H4 (cell line): ENCODE data around the gene ABCA10. TPM values are rescaled to one million over a fixed set of nuclear protein-coding genes. Genes with fewer than 3 reads are reported as not detected.
A peak's percentile ranks its signal among the peaks of the same experiment; 100 is the strongest.
"Not testable (repeated sequence)": the region's sequence is repeated elsewhere in the genome, so short reads cannot be mapped to it uniquely, and the experiment has no call there.

ENCODE experiments used
- DNase-seq: peaks from one replicate; pipeline ENCODE4 v3.0.0-alpha.2; 2015; ENCODE audit warnings: low spot score
- total RNA-seq: library from RNA; depleted of rRNA; stranded (reverse); fragments of >200 nt; shearing (Covaris generic); gene quantifications from 2 replicates; pipeline ENCODE4 v1.2.3, GENCODE V29; 2014

ABCA10 gene
- total RNA-seq, 1 experiment from 2014 or later: 1.8 TPM

DNA sequence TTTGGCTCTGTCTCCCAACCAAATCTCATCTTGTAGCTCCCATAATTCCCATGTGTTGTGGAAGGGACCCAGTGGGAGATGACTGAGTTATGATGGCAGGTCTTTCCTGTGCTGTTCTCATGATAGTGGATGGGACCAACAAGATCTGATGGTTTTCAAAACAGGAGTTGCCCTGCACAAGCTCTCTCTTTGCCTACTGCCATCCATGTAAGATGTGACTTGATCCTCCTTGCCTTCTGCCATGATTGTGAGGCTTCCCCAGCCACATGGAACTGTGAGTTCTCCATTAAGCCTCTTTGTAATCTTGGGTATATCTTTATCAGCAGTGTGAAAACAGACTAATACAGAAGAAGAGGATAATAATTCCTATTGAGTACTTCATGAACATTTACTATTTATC lies 60.0 kb downstream of the ABCA10 start:
- not testable (repeated sequence) for DNase-seq

DNA sequence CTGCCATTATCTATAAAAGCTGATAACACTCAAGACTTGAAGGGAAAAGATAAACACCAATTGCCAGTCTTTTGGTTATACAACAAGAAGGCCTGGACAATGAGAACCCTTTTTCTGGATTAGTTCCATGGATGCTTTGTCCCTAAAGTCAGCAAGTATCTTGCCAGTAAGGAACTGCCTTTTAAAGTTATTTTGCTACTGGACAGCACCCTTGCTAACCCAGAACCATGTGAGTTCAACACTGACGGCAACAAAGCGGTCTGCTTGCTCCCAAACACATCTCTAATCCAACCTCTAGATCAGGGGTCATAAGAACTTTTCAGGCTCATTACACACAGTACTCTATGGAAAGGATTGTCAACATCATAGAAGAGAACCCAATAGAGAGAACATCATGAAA lies 61.7 kb downstream of the ABCA10 start:
- DNase-seq: no peak

- no peak for DNase-seq
These were observed 64.4 kb downstream of the ABCA10 start for GRCh38 chr17:69164206-69164605.

DNA sequence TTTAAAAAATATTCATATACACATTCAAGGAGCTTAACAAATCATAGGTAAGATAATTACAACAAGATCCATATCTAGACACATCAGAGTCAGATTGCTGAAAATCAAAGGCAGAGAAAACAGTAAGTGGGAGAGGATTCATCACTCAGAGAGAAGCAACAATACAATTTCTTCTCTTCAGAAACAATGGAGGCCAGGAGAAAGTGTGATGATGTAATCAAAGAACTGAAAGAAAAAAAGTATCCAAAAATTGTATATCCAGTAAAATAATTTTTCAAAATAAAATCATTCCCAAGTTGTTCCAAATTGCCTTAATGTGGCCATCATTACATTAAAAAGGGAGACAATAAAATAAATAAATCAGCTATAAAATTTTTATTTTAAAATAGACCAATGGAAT lies 69.2 kb downstream of the ABCA10 start:
- DNase-seq: no peak

DNA sequence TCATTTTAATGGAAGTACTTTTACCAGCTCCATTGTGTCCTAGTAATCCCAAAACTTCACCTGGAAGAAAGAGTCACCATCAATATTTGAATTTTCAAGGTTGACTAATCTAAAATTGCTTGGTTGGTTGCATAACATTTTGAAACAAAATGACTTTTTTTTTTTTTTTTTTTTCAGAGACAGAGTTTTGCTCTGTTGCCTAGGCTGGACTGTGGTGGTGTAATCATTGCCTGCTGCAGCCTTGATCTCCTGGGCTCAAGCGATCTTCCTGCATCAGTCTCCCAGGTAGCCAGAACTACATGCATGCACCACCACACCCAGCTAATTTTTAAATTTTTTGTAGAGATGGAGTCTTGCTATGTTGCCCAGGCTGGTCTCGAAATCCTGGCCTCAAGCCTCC lies 74.4 kb downstream of the ABCA10 start:
- DNase-seq: no peak

GRCh38 chr17:69150333-69150732 lies 78.3 kb downstream of the ABCA10 start:
- DNase-seq: no peak

- DNase-seq: no peak
These were observed 81.2 kb downstream of the ABCA10 start for GRCh38 chr17:69147460-69147859.

DNA sequence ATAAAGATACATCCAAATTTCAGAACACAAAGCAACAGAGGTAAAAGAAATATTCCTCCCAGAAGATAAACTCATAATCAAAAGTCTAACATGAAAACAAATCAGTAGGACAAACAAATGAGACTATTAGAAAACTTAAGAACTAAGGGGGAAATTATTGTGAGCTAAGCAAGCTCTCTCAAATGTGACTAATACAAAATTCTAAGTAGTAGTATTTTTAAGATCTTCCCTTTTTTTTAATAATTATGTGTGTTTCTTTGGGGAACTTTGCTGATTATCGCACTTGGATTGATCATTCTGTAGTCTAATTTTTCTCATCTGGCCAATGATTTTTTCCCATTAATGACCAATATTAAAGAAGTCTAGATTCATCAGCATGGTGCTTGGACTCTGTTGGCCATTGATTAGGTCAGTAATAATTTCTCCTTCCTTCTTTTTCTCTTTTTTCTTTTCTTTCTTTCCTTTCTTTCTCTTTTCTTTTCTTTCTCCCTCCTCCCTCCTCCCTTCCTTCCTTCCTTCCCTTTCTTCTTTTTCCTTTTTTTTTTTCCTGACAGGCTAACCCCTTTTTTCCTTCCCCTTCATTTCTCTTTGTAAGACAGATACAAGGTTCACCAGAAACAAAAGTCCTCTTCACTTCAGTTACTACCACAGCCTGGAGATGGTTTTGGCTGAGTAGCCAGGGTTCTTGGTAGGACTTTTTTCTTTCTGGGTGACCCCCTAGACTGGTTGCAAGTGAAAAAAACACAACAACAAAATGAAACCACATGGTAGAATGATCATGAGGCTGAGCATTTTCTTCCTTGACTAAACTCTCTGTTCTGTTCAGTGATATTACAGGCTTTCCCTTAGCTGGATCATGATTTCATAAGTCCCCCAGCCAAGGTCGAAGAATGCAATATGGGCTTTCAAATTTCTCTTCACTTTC lies 84.0 kb downstream of the ABCA10 start:
- no peak for DNase-seq

DNA sequence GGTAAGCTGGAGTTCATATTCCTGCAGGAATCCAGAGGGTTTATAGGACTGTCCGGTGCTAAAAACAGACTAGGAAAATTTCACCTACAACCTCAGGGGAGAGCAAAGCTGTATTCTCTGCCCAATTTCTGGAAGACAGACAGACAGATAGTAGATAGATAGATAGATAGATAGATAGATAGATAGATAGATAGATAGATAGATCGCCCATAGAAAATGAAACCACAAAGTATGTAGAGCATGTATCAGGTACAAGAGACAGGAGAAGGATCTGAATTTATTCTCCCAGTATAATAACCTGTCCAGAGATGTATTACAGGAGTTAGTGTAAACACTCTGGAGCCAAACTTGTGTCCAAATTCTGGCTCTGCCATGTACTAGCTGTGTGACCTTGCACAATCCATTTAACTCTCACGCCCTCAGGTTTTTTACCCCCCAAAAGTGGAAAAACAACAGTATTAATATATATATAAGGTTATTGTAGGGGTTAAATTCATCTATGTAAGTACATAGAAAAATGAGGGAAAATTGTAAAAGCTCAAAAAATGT lies 84.9 kb downstream of the ABCA10 start:
- DNase-seq: no peak

- DNase-seq: no peak
These were observed 85.5 kb downstream of the ABCA10 start for GRCh38 chr17:69143151-69143550.

DNA sequence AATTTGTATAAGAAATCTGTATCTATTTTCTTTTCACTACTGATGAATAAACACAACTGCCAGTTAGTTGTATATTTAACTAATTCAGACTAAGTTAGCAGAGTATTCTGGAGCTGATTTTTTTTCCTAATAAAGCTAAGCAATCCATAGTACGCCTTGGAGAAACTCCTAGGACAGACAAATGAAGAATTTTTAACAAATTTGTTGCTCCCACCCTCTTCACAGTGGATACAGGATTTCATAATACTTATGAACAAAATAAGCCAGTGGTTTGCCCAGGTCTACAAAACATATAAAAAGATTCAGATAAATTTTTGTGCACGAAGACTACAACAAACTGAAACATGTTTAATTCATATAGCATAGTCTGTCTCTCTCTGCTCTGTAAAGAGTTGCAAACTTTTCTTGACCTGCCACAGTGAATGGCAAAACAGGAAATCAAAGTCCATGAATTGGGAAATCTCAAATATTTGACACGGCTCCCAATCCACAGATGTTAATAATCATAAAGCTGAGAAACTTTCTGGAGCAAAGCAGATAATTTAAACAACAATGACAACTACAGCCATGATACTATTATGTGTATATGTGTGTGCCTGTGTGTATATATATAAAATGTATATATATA lies 86.3 kb downstream of the ABCA10 start:
- no peak for DNase-seq

GRCh38 chr17:69141431-69142174 lies 87.0 kb downstream of the ABCA10 start, which contains the start of gene ABCA6:
TSS of gene ABCA6 (minus strand) at chr17:69141895. CDS start at chr17:69140703, 1,192 bp downstream.
- peak; percentile 36 for DNase-seq

- DNase-seq: no peak
These were observed 94.5 kb downstream of the ABCA10 start for GRCh38 chr17:69134112-69134511.

DNA sequence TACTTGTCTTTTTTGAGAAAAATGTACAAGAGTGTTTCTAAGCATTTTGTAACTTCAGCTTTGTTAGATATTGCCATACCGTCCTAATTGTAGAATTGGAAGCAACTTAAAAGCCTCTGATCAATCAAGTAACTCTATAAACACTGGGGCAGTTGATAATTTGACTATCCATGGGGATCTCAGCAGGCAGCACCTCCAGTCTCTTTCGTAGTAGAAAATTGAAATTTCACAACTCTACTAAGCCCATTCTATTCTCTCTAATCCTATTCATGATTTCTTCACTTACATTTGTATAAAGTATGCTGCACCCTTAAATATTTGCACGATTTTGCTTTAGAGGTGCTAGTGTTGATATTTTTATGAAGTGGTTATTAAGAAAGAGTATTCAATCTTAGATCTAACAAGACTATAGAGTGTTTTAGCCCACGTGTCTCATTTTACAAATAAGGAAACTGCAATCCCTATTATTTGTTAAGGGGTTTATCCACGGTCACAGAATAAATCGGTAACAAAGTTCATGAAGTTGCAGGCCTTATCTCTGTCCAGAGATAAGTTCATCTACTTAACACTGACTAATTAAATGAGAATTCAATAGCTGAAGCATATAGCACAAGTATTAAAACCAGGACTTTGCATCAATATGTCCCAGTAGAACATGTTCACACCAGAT lies 97.9 kb downstream of the ABCA10 start:
- DNase-seq: no peak

DNA sequence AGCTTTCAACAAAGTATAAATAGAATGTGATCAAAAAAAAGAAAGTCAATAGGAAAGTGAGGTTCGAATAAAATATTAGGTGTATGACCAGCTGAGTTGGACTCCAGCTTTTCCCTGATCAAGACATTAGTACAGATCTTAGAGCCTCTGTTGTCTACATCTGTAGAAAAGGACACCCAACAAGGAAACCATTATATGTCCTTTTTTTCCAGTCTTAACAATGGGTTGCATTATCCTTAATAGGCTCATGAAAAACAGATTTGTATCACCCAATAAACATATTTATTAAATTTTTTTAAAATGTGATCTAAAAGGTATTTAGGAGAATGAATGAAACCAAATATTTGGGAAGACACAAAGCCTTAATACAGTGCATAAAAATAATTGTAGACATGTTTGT lies 105.0 kb downstream of the ABCA10 start:
- no peak for DNase-seq

GRCh38 chr17:69122065-69122464 lies 106.6 kb downstream of the ABCA10 start:
- DNase-seq: no peak

DNA sequence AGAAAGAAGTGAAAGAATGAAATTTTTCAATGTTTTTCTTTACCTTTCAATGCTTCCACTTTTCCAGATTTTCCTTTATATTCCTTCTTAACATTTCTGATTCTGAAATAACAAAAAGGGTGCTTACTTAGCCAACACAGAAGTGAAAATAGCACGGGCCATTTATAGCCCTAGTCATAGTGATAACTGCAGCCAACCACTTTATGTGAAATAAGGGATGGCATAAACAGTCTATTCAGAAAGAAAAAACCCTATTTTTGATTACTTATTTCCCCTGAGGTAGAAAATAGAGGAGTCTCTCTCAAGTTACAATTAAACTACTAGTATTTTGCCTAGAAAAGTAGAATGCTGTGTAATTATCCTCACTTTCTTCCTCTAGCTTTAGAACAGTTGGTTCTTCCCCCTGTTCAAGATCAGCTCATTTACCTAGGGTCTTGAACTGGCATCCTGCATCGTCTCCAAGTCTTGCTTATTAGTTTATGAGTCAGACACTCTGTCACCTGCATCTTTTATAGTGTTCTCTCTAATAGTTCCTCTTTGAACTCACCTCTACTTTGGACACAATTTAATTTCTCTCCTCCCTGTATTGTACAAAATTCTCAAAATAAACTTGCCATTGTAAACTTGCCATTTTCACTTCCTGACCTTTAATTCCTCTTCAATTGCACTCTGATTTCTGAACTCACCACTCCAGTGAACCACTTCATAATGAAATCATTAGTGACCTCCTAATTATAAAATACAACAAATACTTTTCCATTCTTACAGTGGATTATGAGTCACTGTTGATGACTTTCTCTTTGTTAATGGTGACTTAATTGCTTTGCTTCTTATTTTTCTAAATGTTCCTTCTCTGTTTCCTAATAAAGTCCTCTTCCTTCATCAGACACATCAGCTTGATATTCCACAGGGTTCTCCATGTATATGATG lies 110.5 kb downstream of the ABCA10 start:
- DNase-seq: no peak

- DNase-seq: no peak
These were observed 116.8 kb downstream of the ABCA10 start for GRCh38 chr17:69111794-69112193.

DNA sequence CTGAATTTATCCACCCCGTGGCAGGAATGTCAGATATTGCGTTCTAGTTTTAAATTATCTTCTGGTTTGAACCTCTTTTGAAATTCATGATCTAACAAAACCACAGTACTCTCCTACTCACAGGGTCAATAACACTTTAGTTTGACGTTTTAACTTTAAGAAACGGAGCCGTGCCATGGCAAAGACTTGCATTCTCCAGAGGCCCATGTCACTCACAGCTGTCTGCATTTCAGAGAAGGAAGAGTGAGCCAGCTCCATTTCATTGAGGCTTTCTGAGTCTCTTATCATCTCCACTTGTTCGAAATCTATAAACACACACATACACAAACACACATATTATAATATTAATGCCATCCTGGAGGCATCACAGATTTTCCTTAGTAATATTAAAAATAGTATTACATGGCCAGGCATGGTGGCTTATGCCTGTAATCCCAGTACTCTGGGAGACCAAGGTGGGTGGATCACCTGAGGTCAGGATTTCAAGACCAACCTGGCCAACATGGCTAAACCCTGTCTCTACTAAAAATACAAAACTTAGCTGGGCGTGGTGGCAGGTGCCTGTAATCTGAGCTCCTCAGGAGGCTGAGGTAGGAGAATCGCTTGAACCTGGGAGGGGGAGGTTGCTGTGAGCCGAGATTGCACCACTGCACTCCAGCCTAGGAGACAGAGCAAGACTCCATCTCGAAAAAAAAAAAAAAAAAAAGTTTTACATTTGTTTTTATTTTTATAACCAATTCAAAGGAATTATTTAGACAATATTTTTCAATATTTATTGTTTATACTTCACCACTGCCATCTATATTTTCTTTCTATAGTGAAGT lies 122.5 kb downstream of the ABCA10 start:
- no peak for DNase-seq
